HTERT RPE-1 (cell line): ENCODE measurements around the gene DPM2.

Experiments
- in situ Hi-C: fragments of 300-500 bp; cut with MboI; formaldehyde crosslinking; loops from 4 replicates; pipeline ENCODE4 v1.14.3; 2020; ENCODE audit warnings: low sequenced_read_pairs

The DPM2 gene

DNA sequence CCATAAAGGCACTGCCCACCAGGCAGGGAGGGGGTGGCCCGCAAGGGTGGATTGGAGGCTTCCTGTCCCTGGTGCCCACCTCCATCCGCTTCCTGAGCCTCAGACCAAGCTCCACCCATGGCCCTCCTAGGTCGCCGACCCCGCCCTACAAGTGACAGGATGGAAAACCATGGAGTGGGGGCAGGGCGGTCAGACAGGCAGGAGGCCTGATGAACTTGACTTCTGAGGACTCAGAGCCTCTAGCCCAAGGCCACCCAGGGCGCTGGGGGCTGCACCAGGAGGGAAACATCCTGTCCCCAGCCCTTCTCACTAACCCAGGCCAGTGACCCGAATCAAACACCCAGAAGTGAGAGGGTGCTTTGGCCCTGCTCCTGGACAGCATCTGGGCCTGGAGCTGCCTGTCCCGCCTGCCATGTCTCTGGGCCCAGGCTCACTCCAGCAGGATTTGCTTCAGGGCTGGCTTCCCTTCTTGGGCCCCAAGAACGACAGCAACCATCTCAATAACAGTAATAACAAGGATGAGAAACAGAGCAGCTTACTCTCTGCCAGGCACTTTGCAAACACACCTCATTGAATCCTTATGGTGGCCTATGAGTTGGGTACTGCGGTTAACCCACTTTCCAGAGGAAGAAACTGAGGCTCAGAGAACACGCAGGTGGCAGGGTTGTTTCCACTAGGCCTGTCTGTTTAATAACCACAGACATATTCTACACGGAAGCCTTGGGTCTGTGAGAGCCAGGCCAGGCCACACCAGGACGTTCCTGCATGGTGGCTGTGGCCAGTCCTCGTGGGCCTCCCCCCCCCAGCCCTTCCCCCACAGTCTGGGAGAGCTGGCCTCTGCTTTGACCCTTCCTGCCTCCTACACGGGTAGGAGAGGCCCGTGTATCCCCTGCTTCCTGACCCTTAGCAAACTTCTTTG, 33.8 kb downstream of the DPM2 start:
- in situ Hi-C loops: no loop called here

- in situ Hi-C loops: no loop called here
Measured at GRCh38 chr9:127899128-127899943, 38.3 kb downstream of the DPM2 start, which contains the start of gene ST6GALNAC6. TSS of gene ST6GALNAC6 (minus strand) at chr9:127899603. CDS start at chr9:127897981, 1,622 bp downstream.

DNA sequence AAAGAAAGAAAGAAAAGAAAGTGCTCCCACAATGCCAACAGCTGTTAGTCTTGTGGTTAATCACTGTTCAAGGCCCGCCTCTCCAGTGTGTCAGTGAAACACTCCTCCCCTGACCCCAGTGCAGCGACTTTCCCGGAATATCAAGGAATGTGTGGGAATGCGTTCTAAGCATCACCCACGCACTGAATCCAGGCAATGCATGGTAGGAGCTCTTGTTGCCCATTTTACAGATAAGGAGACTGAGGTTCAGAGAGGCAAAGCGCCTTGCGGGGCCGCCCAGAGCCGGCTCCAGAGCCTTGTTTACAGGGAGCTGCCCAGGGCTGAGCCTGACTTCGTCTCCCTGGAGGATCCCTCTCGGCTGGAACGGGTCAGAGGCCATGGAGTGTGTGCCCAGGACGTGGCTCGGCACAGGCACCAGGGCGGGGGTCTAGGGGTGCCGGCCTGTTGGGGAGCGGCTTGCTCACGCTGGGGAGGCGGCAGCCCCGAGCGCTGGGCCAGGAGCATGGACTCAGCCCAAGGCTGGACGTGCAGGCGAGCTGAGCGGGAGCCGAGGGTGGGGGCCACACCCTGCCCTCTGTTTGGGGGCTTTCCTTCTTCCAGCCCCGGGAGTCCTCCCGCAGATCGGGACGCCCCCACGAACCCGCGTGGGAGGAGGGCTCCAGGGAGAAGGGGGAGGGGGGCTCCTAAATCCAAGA, 39.1 kb downstream of the DPM2 start:
- in situ Hi-C loops: no loop called here

DNA sequence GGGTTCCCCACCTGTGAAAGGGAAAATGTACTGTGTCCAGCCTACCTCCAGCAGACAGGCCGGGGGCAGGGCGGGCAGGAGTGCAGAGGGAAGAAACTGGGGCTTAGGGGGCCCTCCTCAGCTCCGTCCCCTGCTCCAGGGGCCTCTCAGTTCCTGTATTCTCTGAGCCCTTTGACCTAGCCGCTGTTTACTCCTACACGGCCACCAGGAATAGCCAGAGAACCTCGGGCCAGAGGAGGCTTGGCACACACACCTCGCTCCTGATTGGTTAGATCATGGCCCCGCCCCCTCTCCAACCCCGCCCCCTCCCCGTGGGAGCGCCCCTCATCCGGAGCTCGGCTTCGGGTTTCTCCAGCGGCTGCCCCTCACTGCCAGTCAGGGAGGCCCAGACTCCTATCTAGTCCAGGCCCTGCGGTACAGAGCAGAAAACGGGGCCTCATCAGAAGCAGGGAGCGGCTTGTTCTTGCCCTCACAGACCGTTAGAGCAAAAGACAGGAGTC, 40.4 kb downstream of the DPM2 start:
- in situ Hi-C loops: no loop called here

- in situ Hi-C loops: no loop called here
Measured at GRCh38 chr9:127896395-127897192, 41.1 kb downstream of the DPM2 start.

- in situ Hi-C loops: no loop called here
Measured at GRCh38 chr9:127895811-127896210, 41.8 kb downstream of the DPM2 start.

DNA sequence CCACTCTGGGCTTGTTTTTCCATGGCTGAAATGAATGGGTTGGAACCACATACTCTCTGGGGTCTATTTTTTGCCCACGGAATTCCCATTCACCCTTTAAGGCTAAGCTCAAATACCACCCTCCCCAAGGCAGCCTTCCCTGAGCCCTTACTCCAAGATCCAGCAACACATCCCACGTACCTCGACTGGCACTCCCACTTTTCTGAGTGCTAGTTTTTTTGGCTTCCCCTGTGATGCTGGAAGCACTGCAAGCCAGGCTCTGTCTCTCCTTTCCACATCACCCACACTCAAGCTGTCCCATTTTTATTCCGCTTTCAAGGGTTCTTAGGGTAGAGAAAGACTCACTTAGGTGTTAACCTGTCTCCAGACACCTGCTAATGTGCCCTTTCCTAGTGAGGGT, 44.3 kb downstream of the DPM2 start:
- in situ Hi-C loops: no loop called here

GRCh38 chr9:127892831-127893230, 44.8 kb downstream of the DPM2 start:
- in situ Hi-C loops: no loop called here

- in situ Hi-C loops: no loop called here
Measured at GRCh38 chr9:127890053-127890452, 47.6 kb downstream of the DPM2 start.

DNA sequence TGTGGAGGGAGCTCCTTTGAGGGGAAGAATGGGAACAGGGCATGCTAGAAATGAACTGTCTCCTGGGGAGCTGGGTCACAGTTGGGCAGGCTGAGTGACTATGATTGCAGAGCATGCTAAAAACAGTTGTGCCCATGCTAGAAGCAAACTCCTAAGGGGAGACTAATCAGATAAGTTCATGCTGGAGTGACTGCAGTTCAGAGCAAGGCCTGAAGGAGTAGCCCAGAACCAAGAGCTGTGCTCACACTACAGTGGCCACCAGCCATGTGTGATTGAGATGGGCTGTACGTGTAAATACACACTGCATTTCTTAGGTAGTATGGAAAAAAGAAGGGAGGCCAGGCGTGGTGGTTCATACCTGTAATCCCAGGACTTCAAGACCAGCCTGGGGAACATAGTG, 49.9 kb downstream of the DPM2 start:
- in situ Hi-C loops: no loop called here

DNA sequence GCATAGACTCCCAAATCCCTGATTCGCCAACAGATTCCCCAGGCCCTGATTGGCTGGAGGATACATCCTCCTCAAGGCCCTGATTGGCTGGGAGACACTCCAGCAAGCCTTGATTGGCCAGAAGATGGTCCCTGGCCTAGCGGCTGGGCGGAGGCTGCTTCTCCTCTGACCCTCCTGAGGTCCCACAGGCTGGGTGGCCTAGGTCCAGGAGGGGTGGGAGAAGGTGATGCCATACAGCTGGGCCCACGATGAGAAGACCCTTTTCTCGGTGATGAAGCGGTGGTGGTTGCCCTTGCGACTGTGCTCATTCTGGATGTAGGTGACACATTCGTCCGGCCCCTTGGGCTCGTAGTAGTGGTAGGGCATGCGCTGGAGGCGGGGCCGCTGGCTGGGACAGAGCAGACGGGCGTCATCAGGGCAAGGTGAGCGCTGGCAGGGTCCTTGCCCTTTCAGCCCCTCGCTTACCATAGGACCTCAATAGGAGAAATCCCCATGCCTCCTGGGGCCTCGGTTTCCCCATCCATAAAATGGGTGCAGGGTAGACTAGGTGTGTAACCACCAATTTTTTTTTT, 51.2 kb downstream of the DPM2 start:
- in situ Hi-C loops: no loop called here

DNA sequence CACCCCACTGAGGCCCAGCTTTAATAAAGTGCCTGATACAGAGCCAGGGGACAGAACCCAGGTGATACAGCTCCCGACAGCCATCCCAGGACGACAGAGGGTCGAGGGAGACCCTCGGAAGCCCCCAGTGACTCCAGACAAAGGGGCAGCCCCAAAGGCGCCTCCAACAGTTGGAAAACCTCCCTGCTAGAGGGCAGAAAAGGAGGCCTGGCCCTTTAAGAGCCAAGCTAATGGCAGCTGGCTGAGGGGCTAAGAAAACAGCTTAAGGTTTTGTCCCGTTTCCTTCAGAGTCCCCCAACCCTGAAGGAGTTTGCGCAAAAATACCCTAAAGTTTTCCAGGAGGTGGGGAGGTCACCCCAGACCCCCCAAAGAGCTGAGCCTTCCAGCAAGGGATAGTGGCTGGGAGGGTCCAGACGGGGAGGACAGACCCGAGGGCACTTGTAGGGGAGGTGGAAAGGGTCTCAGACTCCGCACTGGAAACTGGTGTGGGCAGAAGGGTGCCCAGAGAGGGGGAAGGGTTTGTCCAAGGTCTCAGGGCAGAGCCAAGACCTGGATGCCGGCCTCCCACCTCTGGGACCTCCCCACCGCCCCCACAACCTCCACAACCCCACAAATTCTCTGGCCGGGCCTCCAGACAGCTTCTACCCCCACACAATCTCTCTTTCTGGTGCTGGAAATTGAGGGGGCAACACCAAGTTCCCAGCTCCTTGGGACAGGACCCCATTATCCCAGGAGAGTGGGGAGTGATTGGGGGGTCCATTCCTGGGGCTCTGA, 52.0 kb downstream of the DPM2 start:
- in situ Hi-C loops: no loop called here
